GM23338 (cell line): ENCODE results near the gene AADACL3. TPM values are rescaled to one million over a fixed set of nuclear protein-coding genes. Genes with fewer than 3 reads are reported as not detected.

Experiments used
- ATAC-seq: fragments of 200-7000 bp; cut with Tn5 transposase; 3 replicates; pipeline ENCODE4 v1.9.1; 2020
- DNase-seq: peaks from one replicate; pipeline ENCODE4 v3.0.0-alpha.2; 2015; ENCODE audit warnings: low spot score
- H2AFZ ChIP-seq: fragments of 200-600 bp; sonication (generic); 2 replicates; pipeline ENCODE4 v1.8.0; 2016; ENCODE audit warnings: antibody characterized with exemption, mild to moderate bottlenecking, moderate library complexity
- H3F3A ChIP-seq: fragments of 200-600 bp; sonication (generic); replicated peaks from 2 replicates; pipeline ENCODE4 v1.8.0; 2017; ENCODE audit warnings: antibody characterized with exemption, mixed run types, low read depth
- H3K27ac ChIP-seq: fragments of 200-600 bp; sonication (generic); 2 replicates; pipeline ENCODE4 v1.6.1; 2016; ENCODE audit warnings: low read depth
- H3K27me3 ChIP-seq: fragments of 200-600 bp; sonication (generic); 2 replicates; pipeline ENCODE4 v1.8.0; 2016; ENCODE audit warnings: mild to moderate bottlenecking, mixed run types, moderate library complexity; ENCODE audit not compliant: insufficient read depth
- H3K36me3 ChIP-seq: fragments of 200-600 bp; sonication (generic); 2 replicates; pipeline ENCODE4 v1.8.0; 2016; ENCODE audit warnings: mild to moderate bottlenecking; ENCODE audit not compliant: insufficient read depth
- H3K4me1 ChIP-seq: fragments of 200-600 bp; sonication (generic); 2 replicates; pipeline ENCODE4 v1.8.0; 2016; ENCODE audit warnings: mild to moderate bottlenecking, moderate library complexity; ENCODE audit not compliant: insufficient read depth
- H3K4me2 ChIP-seq: fragments of 200-600 bp; sonication (generic); 2 replicates; pipeline ENCODE4 v1.7.1; 2017; ENCODE audit warnings: mixed run types
- H3K4me3 ChIP-seq: fragments of 200-600 bp; sonication (generic); 2 replicates; pipeline ENCODE4 v1.6.1; 2016; ENCODE audit warnings: mixed run types
- H3K79me2 ChIP-seq: fragments of 200-600 bp; sonication (generic); replicated peaks from 2 replicates; pipeline ENCODE4 v1.8.0; 2017; ENCODE audit warnings: mild to moderate bottlenecking; ENCODE audit not compliant: insufficient read depth
- H3K9me2 ChIP-seq: fragments of 200-600 bp; sonication (generic); 2 replicates; pipeline ENCODE4 v1.8.0; 2017; ENCODE audit not compliant: insufficient read depth
- H4K20me1 ChIP-seq: fragments of 200-600 bp; sonication (generic); replicated peaks from 2 replicates; pipeline ENCODE4 v1.8.0; 2017; ENCODE audit warnings: mild to moderate bottlenecking; ENCODE audit not compliant: insufficient read depth
- H3K27ac Mint-ChIP-seq: 2 replicates; pipeline ENCODE4 v1.8.0; 2020; ENCODE audit warnings: inconsistent platforms, mild to moderate bottlenecking, moderate library complexity, mixed read lengths
- H3K27me3 Mint-ChIP-seq: 3 replicates; pipeline ENCODE4 v1.8.0; 2022; ENCODE audit warnings: low read depth, mild to moderate bottlenecking, moderate library complexity, mixed read lengths, inconsistent platforms; ENCODE audit not compliant: insufficient read depth, poor library complexity
- H3K36me3 Mint-ChIP-seq: 3 replicates; pipeline ENCODE4 v1.8.0; 2021; ENCODE audit warnings: low read depth, mild to moderate bottlenecking, inconsistent platforms, moderate library complexity, mixed read lengths
- H3K4me1 Mint-ChIP-seq: 3 replicates; pipeline ENCODE4 v1.8.0; 2020; ENCODE audit warnings: mild to moderate bottlenecking, inconsistent platforms, mixed read lengths
- H3K4me3 Mint-ChIP-seq: 3 replicates; pipeline ENCODE4 v1.8.0; 2021; ENCODE audit warnings: moderate library complexity, mild to moderate bottlenecking, inconsistent platforms, mixed read lengths
- H3K9me3 Mint-ChIP-seq: 3 replicates; pipeline ENCODE4 v1.8.0; 2020; ENCODE audit warnings: moderate library complexity, mild to moderate bottlenecking, inconsistent platforms, mixed read lengths
- CREB1 ChIP-seq: fragments of 250-450 bp; sonication (Bioruptor Pico); IDR thresholded peaks from 2 replicates; pipeline ENCODE4 v1.5.0; 2020; ENCODE audit warnings: low read depth, mild to moderate bottlenecking, moderate library complexity
- EZH2 ChIP-seq: fragments of 200-600 bp; sonication (generic); IDR thresholded peaks from one replicate; pipeline ENCODE4 v1.8.0; 2017; ENCODE audit warnings: antibody characterized with exemption, mild to moderate bottlenecking, low read depth; ENCODE audit not compliant: unreplicated experiment
- EZH2phosphoT487 ChIP-seq: fragments of 200-600 bp; sonication (generic); IDR thresholded peaks from one replicate; pipeline ENCODE4 v1.8.1; 2018; ENCODE audit warnings: antibody characterized with exemption; ENCODE audit not compliant: unreplicated experiment
- JUNB ChIP-seq: IDR thresholded peaks from one replicate; pipeline ENCODE4 v1.6.1; 2016; ENCODE audit warnings: antibody characterized with exemption; ENCODE audit not compliant: unreplicated experiment
- NANOG ChIP-seq: IDR thresholded peaks from 2 replicates; pipeline ENCODE4 v1.6.1; 2016; ENCODE audit warnings: antibody characterized with exemption, borderline replicate concordance
- POLR2AphosphoS5 ChIP-seq: IDR thresholded peaks from 2 replicates; pipeline ENCODE4 v1.6.1; 2016; ENCODE audit warnings: antibody characterized with exemption, low read depth
- STAT1 ChIP-seq: IDR thresholded peaks from one replicate; pipeline ENCODE4 v1.6.1; 2016; ENCODE audit warnings: antibody characterized with exemption; ENCODE audit not compliant: unreplicated experiment
- ZNF114 ChIP-seq: fragments of 250-450 bp; sonication (Bioruptor Pico); IDR thresholded peaks from 2 replicates; pipeline ENCODE4 v1.5.0; 2020; ENCODE audit warnings: mild to moderate bottlenecking, moderate library complexity
- ZNF331 ChIP-seq: fragments of 250-450 bp; sonication (Bioruptor Pico); IDR thresholded peaks from 2 replicates; pipeline ENCODE4 v1.5.0; 2020; ENCODE audit warnings: low read depth, mild to moderate bottlenecking, moderate library complexity
- polyA plus RNA-seq: library from polyadenylated mRNA; unstranded; fragments of >200 nt; fragmentation: Nextera tagmentation; extraction: Ambion mirVana; gene quantifications from 2 replicates; pipeline ENCODE4 v1.2.1, GENCODE V29; 2016
- total RNA-seq: library from RNA; depleted of rRNA; stranded (reverse); fragments of >200 nt; shearing (Covaris generic); gene quantifications from 2 replicates; pipeline ENCODE4 v1.2.3, GENCODE V29; 2014
- TF ChIP-seq, protein P1 (sequence below): IDR thresholded peaks from 2 replicates; pipeline ENCODE4 v1.6.1; 2016; ENCODE audit warnings: antibody characterized with exemption
- TF ChIP-seq, protein P2 (sequence below): IDR thresholded peaks from one replicate; pipeline ENCODE4 v1.6.1; 2018; ENCODE audit warnings: antibody characterized with exemption; ENCODE audit not compliant: unreplicated experiment
- TF ChIP-seq, protein P3 (sequence below), 2 experiments: fragments of 200-600 bp in 1 of 2; sonication (generic) in 1 of 2; conservative IDR thresholded peaks; 2 replicates each; pipeline versions ENCODE4 v1.5.1 to v1.6.1; 2016 to 2017; ENCODE audit warnings: antibody characterized with exemption in 2 of 2, low read depth in 2 of 2, mild to moderate bottlenecking in 2 of 2, moderate library complexity in 1 of 2

The AADACL3 gene
- total and polyA plus RNA-seq, 2 experiments from 2014 or later = 0.47 to 1.5 TPM

DNA sequence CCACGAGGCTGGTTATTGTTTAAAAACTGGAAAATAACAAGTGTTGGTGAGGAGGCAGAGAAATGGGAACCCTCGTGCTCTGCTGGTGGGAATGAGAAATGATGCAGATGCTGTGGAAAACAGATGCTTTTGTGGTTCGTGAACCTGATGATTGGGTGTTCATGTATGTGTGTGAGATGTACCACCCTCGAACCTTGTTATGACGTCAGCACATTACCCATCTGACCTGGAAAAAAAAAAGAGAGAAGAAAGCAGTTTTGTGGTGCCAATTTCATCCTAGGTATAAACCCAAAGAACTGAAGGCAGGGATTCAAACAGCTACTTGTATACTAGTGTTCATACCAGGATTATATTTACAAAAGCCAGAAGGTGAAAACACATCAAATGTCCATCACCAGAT, 23.7 kb downstream of the AADACL3 start:
- Histone ChIP-seq H3F3A (no peaks in the 10 kb centered on the region), H3K9me2 (peaks cover 7% of the 10 kb centered on the region; the same call in 1 of the 2 replicates), H3K27me3 (no peaks in the 10 kb centered on the region), H2AFZ (no peak overlapping the region), H3K4me3 (no peak overlapping the region), H3K79me2 (no peaks in the 10 kb centered on the region), H3K4me1 (no peaks in the 10 kb centered on the region), H3K36me3 (no peaks in the 10 kb centered on the region), H3K4me2 (no peak overlapping the region), H3K27ac (no peak overlapping the region), H4K20me1 (no peaks in the 10 kb centered on the region)
- Mint-ChIP-seq H3K27me3 (no peaks in the 10 kb centered on the region), H3K9me3 (no peaks in the 10 kb centered on the region), H3K36me3 (no peaks in the 10 kb centered on the region), H3K4me3 (no peak overlapping the region), H3K27ac (no peak overlapping the region), H3K4me1 (peaks cover 2% of the 10 kb centered on the region; the same call in 1 of the 3 replicates)
- no peak for ATAC-seq
- no peak for DNase-seq
- no peak for TF ChIP-seq EZH2
- TF ChIP-seq POLR2AphosphoS5 = no peak
- TF ChIP-seq, protein P1, sequence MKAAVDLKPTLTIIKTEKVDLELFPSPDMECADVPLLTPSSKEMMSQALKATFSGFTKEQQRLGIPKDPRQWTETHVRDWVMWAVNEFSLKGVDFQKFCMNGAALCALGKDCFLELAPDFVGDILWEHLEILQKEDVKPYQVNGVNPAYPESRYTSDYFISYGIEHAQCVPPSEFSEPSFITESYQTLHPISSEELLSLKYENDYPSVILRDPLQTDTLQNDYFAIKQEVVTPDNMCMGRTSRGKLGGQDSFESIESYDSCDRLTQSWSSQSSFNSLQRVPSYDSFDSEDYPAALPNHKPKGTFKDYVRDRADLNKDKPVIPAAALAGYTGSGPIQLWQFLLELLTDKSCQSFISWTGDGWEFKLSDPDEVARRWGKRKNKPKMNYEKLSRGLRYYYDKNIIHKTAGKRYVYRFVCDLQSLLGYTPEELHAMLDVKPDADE = no peak
- no peak for TF ChIP-seq CREB1 (CRISPR knock-in tag)
- TF ChIP-seq, protein P2, sequence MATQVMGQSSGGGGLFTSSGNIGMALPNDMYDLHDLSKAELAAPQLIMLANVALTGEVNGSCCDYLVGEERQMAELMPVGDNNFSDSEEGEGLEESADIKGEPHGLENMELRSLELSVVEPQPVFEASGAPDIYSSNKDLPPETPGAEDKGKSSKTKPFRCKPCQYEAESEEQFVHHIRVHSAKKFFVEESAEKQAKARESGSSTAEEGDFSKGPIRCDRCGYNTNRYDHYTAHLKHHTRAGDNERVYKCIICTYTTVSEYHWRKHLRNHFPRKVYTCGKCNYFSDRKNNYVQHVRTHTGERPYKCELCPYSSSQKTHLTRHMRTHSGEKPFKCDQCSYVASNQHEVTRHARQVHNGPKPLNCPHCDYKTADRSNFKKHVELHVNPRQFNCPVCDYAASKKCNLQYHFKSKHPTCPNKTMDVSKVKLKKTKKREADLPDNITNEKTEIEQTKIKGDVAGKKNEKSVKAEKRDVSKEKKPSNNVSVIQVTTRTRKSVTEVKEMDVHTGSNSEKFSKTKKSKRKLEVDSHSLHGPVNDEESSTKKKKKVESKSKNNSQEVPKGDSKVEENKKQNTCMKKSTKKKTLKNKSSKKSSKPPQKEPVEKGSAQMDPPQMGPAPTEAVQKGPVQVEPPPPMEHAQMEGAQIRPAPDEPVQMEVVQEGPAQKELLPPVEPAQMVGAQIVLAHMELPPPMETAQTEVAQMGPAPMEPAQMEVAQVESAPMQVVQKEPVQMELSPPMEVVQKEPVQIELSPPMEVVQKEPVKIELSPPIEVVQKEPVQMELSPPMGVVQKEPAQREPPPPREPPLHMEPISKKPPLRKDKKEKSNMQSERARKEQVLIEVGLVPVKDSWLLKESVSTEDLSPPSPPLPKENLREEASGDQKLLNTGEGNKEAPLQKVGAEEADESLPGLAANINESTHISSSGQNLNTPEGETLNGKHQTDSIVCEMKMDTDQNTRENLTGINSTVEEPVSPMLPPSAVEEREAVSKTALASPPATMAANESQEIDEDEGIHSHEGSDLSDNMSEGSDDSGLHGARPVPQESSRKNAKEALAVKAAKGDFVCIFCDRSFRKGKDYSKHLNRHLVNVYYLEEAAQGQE = no peak
- no peak for TF ChIP-seq EZH2phosphoT487
- TF ChIP-seq ZNF331 (CRISPR knock-in tag) = no peak
- TF ChIP-seq STAT1 = no peak

DNA sequence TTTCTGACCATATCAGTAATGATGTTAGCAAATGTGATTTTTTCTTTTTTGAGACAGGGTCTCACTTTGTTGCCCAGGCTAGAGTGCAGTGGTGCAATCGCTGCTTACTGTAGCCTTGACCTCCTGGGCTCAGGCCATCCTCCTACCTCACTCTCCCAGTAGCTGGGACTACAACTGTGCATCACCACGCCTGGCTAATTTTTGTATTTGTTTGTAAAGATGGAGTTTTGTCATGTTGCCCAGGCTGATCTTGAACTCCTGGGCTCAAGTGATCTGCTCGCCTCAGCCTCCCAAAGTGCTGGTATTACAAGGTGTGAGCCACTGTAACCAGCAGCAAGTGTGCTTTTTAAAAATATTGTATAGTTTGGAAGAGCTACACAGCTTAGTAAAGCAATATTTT, 26.0 kb downstream of the AADACL3 start:
- no peaks in the 10 kb centered on the region for H3K36me3 Mint-ChIP-seq
- H3K4me1 Mint-ChIP-seq = no peaks in the 10 kb centered on the region
- no peak for ATAC-seq

More for the DNA sequence above, 26.0 kb downstream of the AADACL3 start:
- Histone ChIP-seq H3K4me1 (0 out of 2 replicates have a peak, but pooled peaks cover 3% of the 10 kb centered on the region), H3K27ac (no peak overlapping the region), H2AFZ (no peak overlapping the region), H3K4me3 (no peak overlapping the region), H3K4me2 (no peak overlapping the region), H3K36me3 (no peaks in the 10 kb centered on the region), H4K20me1 (no peaks in the 10 kb centered on the region), H3K9me2 (no peaks in the 10 kb centered on the region), H3K27me3 (no peaks in the 10 kb centered on the region), H3K79me2 (no peaks in the 10 kb centered on the region), H3F3A (no peaks in the 10 kb centered on the region)
- H3K4me3 Mint-ChIP-seq = no peak overlapping the region
- H3K27ac Mint-ChIP-seq = no peak overlapping the region
- H3K9me3 Mint-ChIP-seq = no peaks in the 10 kb centered on the region
- no peaks in the 10 kb centered on the region for H3K27me3 Mint-ChIP-seq
- DNase-seq = no peak
- TF ChIP-seq EZH2 (no peak), ZNF331 (CRISPR knock-in tag) (no peak), JUNB (no peak), STAT1 (no peak), POLR2AphosphoS5 (no peak), ZNF114 (no peak), CREB1 (CRISPR knock-in tag) (no peak), NANOG (no peak)
- TF ChIP-seq, protein P3, sequence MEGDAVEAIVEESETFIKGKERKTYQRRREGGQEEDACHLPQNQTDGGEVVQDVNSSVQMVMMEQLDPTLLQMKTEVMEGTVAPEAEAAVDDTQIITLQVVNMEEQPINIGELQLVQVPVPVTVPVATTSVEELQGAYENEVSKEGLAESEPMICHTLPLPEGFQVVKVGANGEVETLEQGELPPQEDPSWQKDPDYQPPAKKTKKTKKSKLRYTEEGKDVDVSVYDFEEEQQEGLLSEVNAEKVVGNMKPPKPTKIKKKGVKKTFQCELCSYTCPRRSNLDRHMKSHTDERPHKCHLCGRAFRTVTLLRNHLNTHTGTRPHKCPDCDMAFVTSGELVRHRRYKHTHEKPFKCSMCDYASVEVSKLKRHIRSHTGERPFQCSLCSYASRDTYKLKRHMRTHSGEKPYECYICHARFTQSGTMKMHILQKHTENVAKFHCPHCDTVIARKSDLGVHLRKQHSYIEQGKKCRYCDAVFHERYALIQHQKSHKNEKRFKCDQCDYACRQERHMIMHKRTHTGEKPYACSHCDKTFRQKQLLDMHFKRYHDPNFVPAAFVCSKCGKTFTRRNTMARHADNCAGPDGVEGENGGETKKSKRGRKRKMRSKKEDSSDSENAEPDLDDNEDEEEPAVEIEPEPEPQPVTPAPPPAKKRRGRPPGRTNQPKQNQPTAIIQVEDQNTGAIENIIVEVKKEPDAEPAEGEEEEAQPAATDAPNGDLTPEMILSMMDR (conservative IDR thresholded peaks at IDR 0.05; ENCODE audit: low read depth in 2 of 2) = no peak
